Muscle layer of colon (tissue), 2 donors: Measurements from ENCODE around the gene PUS1.
"Not testable (repeated sequence)": the region's sequence is repeated elsewhere in the genome, so short reads cannot be mapped to it uniquely, and the experiment has no call there.

ENCODE experiments used
- H3K27ac ChIP-seq: one replicate; pipeline ENCODE4 v1.7.0; 2013; ENCODE audit warnings: low read depth, mild to moderate bottlenecking, low read length, moderate library complexity
- H3K27me3 ChIP-seq, 2 donors: one replicate each; pipeline ENCODE4 v1.7.0; 2013; ENCODE audit warnings: low read length in 2 of 2, mild to moderate bottlenecking in 2 of 2; ENCODE audit not compliant: insufficient read depth in 2 of 2, control insufficient read depth in 1 of 2
- H3K36me3 ChIP-seq: one replicate; pipeline ENCODE4 v1.7.0; 2013; ENCODE audit warnings: mild to moderate bottlenecking, low read length; ENCODE audit not compliant: insufficient read depth
- H3K4me1 ChIP-seq: one replicate; pipeline ENCODE4 v1.7.0; 2013; ENCODE audit warnings: mild to moderate bottlenecking, low read length; ENCODE audit not compliant: insufficient read depth
- H3K4me3 ChIP-seq, 2 donors: one replicate each; pipeline ENCODE4 v1.7.0; 2013; ENCODE audit warnings: low read length in 2 of 2, low read depth in 1 of 2, mild to moderate bottlenecking in 1 of 2, moderate library complexity in 1 of 2
- H3K9ac ChIP-seq: one replicate; pipeline ENCODE4 v1.7.0; 2013; ENCODE audit warnings: low read length
- H3K9me3 ChIP-seq: one replicate; pipeline ENCODE4 v1.7.0; 2013; ENCODE audit warnings: mild to moderate bottlenecking, low read length
- donor health status: abdominal sarcoma.
- donor health status: Adenocarcinoma of cecum.

The PUS1 gene

DNA sequence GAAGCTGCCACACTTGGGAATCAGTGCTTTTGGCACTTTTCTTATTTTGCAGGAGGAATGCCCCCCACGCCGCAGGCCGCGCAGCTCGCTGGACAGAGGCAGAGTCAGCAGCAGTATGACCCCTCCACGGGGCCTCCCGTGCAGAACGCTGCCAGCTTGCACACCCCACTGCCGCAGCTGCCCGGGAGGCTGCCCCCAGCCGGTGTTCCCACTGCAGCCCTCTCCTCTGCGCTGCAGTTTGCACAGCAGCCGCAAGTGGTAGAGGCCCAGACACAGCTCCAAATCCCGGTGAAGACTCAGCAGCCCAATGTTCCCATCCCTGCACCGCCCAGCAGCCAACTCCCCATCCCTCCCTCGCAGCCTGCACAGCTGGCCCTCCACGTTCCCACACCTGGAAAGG, 53.0 kb downstream of the PUS1 start:
- no peak overlapping the region for H3K27ac ChIP-seq
- H3K4me3 ChIP-seq: no peak overlapping the region
- no peaks in the 10 kb centered on the region for H3K27me3 ChIP-seq
- H3K36me3 ChIP-seq: peaks cover 67% of the 10 kb centered on the region
- no peak overlapping the region for H3K9ac ChIP-seq
- H3K9me3 ChIP-seq: no peaks in the 10 kb centered on the region
- H3K4me1 ChIP-seq: no peaks in the 10 kb centered on the region

DNA sequence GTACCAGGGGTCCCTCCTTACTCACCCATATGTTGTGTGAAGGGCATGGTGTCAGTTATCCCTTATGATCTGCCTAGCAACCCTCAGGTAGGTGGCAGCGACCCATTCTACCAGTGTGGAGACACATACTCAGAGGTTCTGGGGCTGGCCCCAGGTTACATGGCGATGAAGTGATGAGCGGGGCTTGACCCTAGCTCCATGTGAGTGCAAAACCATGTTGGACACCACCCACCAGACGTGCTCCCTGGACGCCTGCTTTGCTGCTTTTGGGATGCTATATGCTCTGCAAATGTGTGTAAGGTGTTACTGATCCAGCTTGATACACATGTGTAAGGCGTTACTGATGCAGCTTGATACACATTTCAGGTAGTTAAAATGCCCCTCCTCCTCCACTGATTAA, 54.0 kb downstream of the PUS1 start:
- H3K4me1 ChIP-seq: no peaks in the 10 kb centered on the region
- no peak overlapping the region for H3K4me3 ChIP-seq
- H3K27me3 ChIP-seq: no peaks in the 10 kb centered on the region
- peaks cover 71% of the 10 kb centered on the region for H3K36me3 ChIP-seq
- H3K9ac ChIP-seq: no peak overlapping the region
- H3K27ac ChIP-seq: no peak overlapping the region
- no peaks in the 10 kb centered on the region for H3K9me3 ChIP-seq

DNA sequence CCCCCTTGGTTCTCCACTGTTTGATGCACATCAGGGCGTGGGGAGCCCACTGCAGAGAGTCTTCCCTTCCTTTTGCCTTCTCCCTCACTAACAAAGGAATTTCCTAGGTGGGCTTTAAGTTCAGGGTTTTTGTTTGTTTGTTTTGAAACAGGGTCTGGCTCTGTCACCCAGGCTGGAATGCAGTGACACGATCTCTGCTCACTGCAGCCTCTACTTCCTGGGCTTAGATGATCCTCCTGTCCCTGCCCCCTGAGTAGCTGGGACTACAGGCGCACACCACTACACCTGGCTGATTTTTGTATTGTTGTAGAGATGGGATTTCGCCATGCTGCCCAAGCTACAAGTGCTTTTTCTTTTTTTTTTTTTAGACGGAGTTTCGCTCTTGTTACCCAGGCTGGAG, 54.5 kb downstream of the PUS1 start:
- Histone ChIP-seq H3K9me3 (no peaks in the 10 kb centered on the region), H3K4me3 (no peak overlapping the region), H3K27ac (no peak overlapping the region), H3K27me3 (no peaks in the 10 kb centered on the region), H3K9ac (no peak overlapping the region), H3K36me3 (peaks cover 72% of the 10 kb centered on the region), H3K4me1 (no peaks in the 10 kb centered on the region)

DNA sequence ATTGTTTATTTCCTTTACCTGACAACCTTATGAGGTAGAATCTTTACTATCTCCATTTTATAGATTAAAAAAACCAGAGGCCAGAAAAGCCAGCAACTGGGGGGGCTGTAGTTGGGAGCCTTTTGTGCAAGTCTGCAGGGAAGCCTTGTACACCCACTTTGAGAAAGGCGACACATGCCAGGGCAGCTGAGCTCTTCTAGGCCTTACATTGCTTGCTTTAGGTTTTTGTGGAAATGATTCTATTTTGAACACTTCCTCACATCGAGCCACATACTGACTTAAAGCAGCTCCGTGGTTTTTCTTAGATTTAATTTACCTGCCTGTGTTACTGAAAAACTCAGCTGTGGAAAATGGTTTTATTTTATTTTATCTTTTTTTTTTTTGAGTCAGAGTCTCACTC, 55.3 kb downstream of the PUS1 start:
- Histone ChIP-seq H3K9ac (no peak overlapping the region), H3K4me3 (no peak overlapping the region), H3K36me3 (peaks cover 78% of the 10 kb centered on the region), H3K9me3 (no peaks in the 10 kb centered on the region), H3K27ac (no peak overlapping the region), H3K4me1 (no peaks in the 10 kb centered on the region), H3K27me3 (no peaks in the 10 kb centered on the region)

DNA sequence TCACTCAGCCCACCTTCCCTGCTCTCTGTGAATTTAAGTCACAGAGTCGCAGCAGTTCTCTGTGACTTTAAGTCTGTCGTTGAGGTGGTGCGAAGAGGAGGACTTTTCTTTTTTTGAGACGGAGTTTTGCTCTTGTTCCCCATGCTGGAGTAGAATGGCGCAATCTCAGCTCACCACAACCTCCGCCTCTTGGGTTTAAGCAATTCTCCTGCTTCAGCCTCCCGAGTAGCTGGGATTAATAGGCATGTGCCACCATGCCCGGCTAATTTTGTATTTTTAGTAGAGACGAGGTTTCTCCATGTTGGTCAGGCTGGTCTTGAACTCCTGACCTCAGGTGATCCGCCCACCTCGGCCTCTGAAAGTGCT, 56.4 kb downstream of the PUS1 start:
- H3K4me3 ChIP-seq, H3K4me1 ChIP-seq, H3K9me3 ChIP-seq, H3K27ac ChIP-seq, H3K9ac ChIP-seq, H3K27me3 ChIP-seq: not testable (repeated sequence)
- H3K36me3 ChIP-seq: peaks cover 80% of the 10 kb centered on the region

DNA sequence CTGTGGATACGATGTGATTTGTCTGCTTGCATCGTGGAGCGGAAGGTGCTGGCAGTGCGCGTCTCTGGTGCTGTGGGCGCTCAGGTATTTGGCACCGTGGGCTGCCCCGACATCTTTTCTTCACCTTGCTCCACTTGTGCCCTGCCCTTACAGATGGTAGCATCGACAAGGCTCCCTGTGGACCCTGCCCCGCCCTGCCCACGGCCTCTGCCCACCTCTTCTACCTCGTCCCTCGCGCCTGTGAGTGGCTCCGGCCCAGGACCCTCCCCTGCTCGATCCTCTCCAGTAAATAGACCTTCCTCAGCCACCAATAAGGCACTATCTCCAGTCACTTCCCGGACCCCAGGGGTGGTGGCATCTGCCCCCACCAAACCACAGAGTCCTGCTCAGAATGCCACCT, 57.3 kb downstream of the PUS1 start:
- no peaks in the 10 kb centered on the region for H3K9me3 ChIP-seq
- H3K27me3 ChIP-seq: no peaks in the 10 kb centered on the region
- no peak overlapping the region for H3K4me3 ChIP-seq
- no peak overlapping the region for H3K27ac ChIP-seq
- no peaks in the 10 kb centered on the region for H3K4me1 ChIP-seq
- no peak overlapping the region for H3K9ac ChIP-seq
- peaks cover 79% of the 10 kb centered on the region for H3K36me3 ChIP-seq

DNA sequence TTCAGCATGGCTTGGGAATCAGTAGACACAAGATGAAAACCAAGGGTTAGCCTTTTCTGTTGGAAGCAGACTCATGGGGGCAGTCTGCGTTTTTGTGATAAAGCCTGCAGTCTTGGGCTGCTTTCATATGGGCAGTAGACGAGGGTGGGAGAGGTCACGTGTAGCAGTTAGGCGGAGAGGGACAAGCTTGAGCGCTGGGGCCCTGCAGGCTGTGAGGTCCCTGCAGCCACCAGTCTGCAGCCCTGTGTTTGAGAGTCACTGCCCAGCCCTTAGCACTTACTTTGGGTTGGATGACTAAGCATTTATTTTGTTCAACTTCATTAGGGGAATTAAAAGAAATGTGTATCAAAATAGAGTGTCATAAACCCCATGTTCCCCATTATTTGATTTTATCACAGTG, 57.8 kb downstream of the PUS1 start:
- peaks cover 76% of the 10 kb centered on the region for H3K36me3 ChIP-seq

DNA sequence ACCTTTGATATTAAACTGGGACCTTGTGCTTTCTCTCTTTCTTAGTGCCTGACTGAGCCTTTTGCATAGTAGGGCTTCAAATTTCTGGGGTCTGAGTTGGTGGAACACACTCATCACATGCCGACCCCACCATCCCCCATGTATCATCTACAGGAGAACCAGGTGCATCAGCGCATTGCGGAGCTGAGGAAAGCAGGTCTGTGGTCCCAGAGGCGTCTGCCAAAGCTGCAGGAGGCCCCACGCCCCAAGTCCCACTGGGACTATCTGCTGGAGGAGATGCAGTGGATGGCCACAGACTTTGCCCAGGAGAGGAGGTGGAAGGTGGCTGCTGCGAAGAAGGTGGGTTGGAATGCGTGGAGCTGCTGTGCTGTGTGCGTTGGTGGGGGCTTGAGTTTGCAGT, 58.5 kb downstream of the PUS1 start:
- no peaks in the 10 kb centered on the region for H3K9me3 ChIP-seq
- H3K27ac ChIP-seq: no peak overlapping the region
- no peak overlapping the region for H3K4me3 ChIP-seq
- peaks cover 77% of the 10 kb centered on the region for H3K36me3 ChIP-seq
- H3K9ac ChIP-seq: no peak overlapping the region
- no peaks in the 10 kb centered on the region for H3K4me1 ChIP-seq
- no peaks in the 10 kb centered on the region for H3K27me3 ChIP-seq

More for the DNA sequence above, 57.8 kb downstream of the PUS1 start:
- Histone ChIP-seq H3K27ac (no peak overlapping the region), H3K9ac (no peak overlapping the region), H3K4me1 (no peaks in the 10 kb centered on the region), H3K9me3 (no peaks in the 10 kb centered on the region), H3K27me3 (no peaks in the 10 kb centered on the region), H3K4me3 (no peak overlapping the region)

DNA sequence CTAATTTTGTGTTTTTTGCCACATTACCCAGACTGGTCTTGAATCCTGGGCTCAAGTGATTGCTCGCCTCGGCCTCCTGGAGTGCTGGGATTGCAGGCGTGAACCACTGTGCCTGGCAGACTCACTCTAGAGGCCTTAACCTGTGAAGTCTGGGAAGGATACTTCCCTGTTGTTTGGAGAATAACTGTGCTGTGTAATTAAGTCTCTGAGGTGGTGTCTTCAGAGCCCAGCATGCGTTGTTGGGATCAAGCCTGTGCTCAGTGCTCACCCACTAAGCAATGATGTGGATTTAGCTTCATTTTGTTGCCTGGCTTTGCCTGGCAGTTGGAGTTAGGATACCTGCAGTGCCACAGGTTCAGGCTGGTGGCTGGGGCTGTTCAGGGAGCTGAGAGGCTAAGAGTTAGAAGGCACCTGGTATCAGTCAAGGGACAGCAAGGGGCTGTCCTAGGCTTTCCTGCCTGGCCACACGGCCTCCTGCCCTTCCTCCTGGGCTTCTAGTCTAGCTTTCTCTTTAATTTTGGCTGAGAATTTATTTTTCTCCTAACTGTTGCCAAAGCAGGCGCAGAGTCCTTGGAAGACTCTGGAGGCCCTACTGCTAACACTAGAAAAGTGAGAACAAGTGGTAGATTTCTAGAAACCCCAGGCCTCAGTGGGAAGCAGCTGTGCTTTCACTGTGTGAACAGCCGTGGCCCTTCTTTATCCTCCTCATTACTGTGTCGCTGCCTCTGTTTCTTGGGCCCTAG, 59.1 kb downstream of the PUS1 start:
- no peak overlapping the region for H3K9ac ChIP-seq

DNA sequence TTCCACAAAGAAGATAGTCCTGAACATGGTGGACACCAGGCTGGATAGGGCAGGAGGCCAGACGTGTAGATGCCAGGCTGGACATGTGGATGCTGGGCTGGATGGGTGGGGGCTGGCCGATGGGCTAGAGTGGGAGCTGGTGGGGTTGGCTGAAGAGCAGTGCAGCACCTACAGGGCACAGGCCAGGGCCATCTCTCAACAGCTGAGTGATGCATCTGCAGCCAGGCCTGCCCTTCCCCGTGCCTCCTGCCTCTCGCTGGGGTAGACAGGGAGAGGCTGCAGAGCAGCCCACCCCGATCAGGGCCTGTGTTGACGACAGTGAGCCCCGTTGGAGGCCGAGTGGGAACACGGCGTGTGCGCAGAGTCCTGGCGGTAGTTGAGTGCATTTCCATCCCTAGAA, 59.9 kb downstream of the PUS1 start:
- H3K9me3 ChIP-seq: no peaks in the 10 kb centered on the region
- H3K27me3 ChIP-seq: no peaks in the 10 kb centered on the region
- no peak overlapping the region for H3K4me3 ChIP-seq
- H3K27ac ChIP-seq: no peak overlapping the region
- peaks cover 80% of the 10 kb centered on the region for H3K36me3 ChIP-seq
- H3K4me1 ChIP-seq: no peaks in the 10 kb centered on the region
- H3K9ac ChIP-seq: no peak overlapping the region

More for the DNA sequence above, 59.1 kb downstream of the PUS1 start:
- H3K4me3 ChIP-seq: no peak overlapping the region
- no peaks in the 10 kb centered on the region for H3K27me3 ChIP-seq
- no peaks in the 10 kb centered on the region for H3K9me3 ChIP-seq
- no peak overlapping the region for H3K27ac ChIP-seq
- H3K4me1 ChIP-seq: no peaks in the 10 kb centered on the region
- peaks cover 80% of the 10 kb centered on the region for H3K36me3 ChIP-seq

DNA sequence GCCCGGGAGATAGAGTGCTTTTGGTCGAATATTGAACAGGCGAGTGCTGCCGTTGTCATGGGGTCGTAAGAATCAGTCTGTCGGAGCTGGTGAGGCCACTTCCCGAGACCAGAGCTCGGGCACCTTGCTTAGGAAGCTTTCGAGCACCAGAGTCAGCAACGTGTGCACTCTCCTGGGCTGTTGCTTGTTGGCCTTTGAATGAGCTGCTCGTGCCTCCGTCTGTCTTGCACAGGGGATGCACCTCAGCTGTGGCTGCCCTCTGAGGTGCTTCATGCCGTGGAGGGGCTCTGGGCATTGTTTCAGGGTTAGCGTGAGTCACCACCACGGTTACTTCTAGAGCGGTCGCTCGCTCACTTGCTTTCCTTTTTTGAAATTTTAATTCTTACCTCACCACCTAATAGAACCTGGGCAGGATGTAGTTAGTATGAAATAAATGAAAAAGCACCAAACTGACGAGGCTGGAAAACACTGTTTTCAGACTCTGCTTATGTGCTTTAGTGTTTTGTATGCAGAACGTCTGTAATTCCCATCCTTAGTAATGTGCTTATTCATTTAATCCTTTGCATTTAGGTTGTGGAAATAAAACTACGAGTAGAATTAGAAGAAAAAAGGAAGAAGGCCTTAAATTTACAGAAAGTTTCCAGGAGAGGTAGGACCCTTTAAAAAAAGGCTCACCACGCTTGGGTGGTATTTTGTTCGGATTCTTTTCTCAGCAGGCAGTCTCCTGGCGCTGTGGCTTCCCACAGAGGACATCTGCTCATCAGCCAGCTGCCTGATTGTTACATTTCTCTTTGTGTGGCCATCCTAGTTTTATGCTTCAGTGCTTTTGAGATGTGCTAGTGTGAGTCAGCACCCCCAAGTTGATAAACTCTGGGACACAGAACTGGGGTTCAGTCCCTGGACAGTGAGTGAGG, 61.2 kb downstream of the PUS1 start:
- Histone ChIP-seq H3K9ac (no peak overlapping the region), H3K4me1 (no peaks in the 10 kb centered on the region), H3K27ac (no peak overlapping the region), H3K36me3 (peaks cover 84% of the 10 kb centered on the region), H3K4me3 (no peak overlapping the region), H3K9me3 (no peaks in the 10 kb centered on the region), H3K27me3 (no peaks in the 10 kb centered on the region)

DNA sequence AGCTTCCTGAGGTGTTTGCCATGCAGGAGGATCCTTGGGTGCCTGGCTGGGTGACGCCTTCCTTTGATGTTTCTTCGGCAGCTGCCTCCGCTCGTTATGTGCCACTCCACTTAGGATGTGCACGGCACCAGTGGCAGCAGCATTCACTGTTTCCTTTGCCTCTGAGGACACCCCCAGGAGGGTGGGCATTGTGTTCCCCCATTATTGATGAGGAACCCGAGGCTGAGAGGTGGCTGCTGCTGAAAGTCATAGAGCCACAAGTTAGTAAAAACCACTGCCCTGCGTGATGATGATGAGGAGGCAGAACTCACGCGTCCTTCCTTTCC, 61.9 kb downstream of the PUS1 start:
- Histone ChIP-seq H3K27me3 (no peaks in the 10 kb centered on the region), H3K4me3 (no peak overlapping the region), H3K36me3 (peaks cover 84% of the 10 kb centered on the region), H3K9me3 (no peaks in the 10 kb centered on the region), H3K27ac (no peak overlapping the region), H3K4me1 (no peaks in the 10 kb centered on the region), H3K9ac (no peak overlapping the region)
